Hepatocyte (in vitro differentiated cells): ENCODE data around the gene SP7.

ENCODE experiments used
- EZH2 ChIP-seq: fragments of 200-600 bp; sonication (generic); IDR thresholded peaks from 2 replicates; pipeline ENCODE4 v1.6.1; 2016; ENCODE audit warnings: antibody characterized with exemption, mild to moderate bottlenecking, borderline replicate concordance
- TF ChIP-seq, protein P1 (sequence below): fragments of 200-600 bp; sonication (generic); IDR thresholded peaks from 2 replicates; pipeline ENCODE4 v1.5.1; 2016; ENCODE audit warnings: antibody characterized with exemption, mild to moderate bottlenecking; ENCODE audit not compliant: poor library complexity

- TF ChIP-seq, protein P1, sequence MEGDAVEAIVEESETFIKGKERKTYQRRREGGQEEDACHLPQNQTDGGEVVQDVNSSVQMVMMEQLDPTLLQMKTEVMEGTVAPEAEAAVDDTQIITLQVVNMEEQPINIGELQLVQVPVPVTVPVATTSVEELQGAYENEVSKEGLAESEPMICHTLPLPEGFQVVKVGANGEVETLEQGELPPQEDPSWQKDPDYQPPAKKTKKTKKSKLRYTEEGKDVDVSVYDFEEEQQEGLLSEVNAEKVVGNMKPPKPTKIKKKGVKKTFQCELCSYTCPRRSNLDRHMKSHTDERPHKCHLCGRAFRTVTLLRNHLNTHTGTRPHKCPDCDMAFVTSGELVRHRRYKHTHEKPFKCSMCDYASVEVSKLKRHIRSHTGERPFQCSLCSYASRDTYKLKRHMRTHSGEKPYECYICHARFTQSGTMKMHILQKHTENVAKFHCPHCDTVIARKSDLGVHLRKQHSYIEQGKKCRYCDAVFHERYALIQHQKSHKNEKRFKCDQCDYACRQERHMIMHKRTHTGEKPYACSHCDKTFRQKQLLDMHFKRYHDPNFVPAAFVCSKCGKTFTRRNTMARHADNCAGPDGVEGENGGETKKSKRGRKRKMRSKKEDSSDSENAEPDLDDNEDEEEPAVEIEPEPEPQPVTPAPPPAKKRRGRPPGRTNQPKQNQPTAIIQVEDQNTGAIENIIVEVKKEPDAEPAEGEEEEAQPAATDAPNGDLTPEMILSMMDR, result no peak
- no peak for TF ChIP-seq EZH2
Observed at GRCh38 chr12:53279888-53280498, 56.2 kb downstream of the SP7 start.
